Body of pancreas (tissue), 4 donors: Measurements from ENCODE around the gene C3orf20. TPM values are rescaled to one million over a fixed set of nuclear protein-coding genes. Genes with fewer than 3 reads are reported as not detected.
A peak's percentile ranks its signal among the peaks of the same experiment; 100 is the strongest.

Source experiments
- ATAC-seq: fragments of 150-250 bp; one replicate; pipeline ENCODE4 v1.9.1; 2016
- DNase-seq, 4 donors: peaks; one replicate each; pipeline ENCODE4 v3.0.0-alpha.2; 2019
- H3K27ac ChIP-seq, 4 donors: fragments of 200-600 bp; sonication (generic); 1 replicate in 3 of 4; 2 replicates in 1 of 4; pipeline versions ENCODE4 v1.5.1 to v1.6.1; 2016 to 2019; ENCODE audit warnings: mild to moderate bottlenecking in 1 of 4, mixed read lengths in 1 of 4, moderate library complexity in 1 of 4
- H3K27me3 ChIP-seq, 2 donors: fragments of 200-600 bp; sonication (generic); one replicate each; pipeline ENCODE4 v1.6.0; 2016; ENCODE audit warnings: mild to moderate bottlenecking in 1 of 2
- H3K36me3 ChIP-seq, 2 donors: fragments of 200-600 bp; sonication (generic); replicated peaks in 1 of 2; 2 replicates each; pipeline ENCODE4 v1.5.1; 2016; ENCODE audit warnings: low read depth in 2 of 2; ENCODE audit not compliant: insufficient read depth in 1 of 2
- H3K4me1 ChIP-seq: fragments of 200-600 bp; sonication (generic); one replicate; pipeline ENCODE4 v1.6.0; 2016
- H3K4me3 ChIP-seq, 2 donors: fragments of 200-600 bp; sonication (generic); 1 replicate in 1 of 2; 2 replicates in 1 of 2; pipeline ENCODE4 v1.5.1; 2016 to 2019
- H3K9me3 ChIP-seq, 3 donors: fragments of 200-600 bp; sonication (generic); 1 replicate in 2 of 3; 2 replicates in 1 of 3; pipeline ENCODE4 v1.5.1; 2016
- POLR2A ChIP-seq, 3 donors: fragments of 450-650 bp; IDR thresholded peaks; one replicate each; pipeline ENCODE4 v1.6.1; 2016; ENCODE audit warnings: antibody characterized with exemption in 3 of 3, mild to moderate bottlenecking in 2 of 3
- WGBS, 2 donors: methylation state at CpG; one replicate each; pipeline ENCODE4 v1.1.5; 2017; 5-methylcytosine and 5-hydroxymethylcytosine counted together
- intact Hi-C: fragments of 100-400 bp; cut with DNase I; formaldehyde crosslinking; loops from one replicate; pipeline ENCODE4 v1.15.1; 2023
- total RNA-seq, 2 donors: library from RNA; depleted of rRNA; stranded (reverse); fragments of >200 nt; gene quantifications; one replicate each; pipeline ENCODE4 v1.1.0, GENCODE V29; 2016
- TF ChIP-seq, protein P1 (sequence below), 7 experiments: fragments of 450-650 bp in 4 of 7; fragments of 200-600 bp in 3 of 7; sonication (generic) in 3 of 7; IDR thresholded peaks; one replicate each; pipeline ENCODE4 v1.5.1; 2016 to 2019; ENCODE audit warnings: antibody characterized with exemption in 7 of 7

The C3orf20 gene
- total RNA-seq, 2 donors from 2014 or later = not detected

- H3K27me3 ChIP-seq = no peaks in the 10 kb centered on the region
- no peaks in the 10 kb centered on the region for H3K9me3 ChIP-seq
- peak; percentile 44 to 67 (median 58) for DNase-seq
- 19 to 23% methylated on average over 12 of the region's 12 CpGs for WGBS, 2 donors
- H3K36me3 ChIP-seq = no peaks in the 10 kb centered on the region
- H3K4me1 ChIP-seq = no peaks in the 10 kb centered on the region
- no peak overlapping the region for H3K4me3 ChIP-seq
- intact Hi-C loops = no loop called here
- ATAC-seq = peak; percentile 58
- no peak overlapping the region for H3K27ac ChIP-seq
- TF ChIP-seq, protein P1, sequence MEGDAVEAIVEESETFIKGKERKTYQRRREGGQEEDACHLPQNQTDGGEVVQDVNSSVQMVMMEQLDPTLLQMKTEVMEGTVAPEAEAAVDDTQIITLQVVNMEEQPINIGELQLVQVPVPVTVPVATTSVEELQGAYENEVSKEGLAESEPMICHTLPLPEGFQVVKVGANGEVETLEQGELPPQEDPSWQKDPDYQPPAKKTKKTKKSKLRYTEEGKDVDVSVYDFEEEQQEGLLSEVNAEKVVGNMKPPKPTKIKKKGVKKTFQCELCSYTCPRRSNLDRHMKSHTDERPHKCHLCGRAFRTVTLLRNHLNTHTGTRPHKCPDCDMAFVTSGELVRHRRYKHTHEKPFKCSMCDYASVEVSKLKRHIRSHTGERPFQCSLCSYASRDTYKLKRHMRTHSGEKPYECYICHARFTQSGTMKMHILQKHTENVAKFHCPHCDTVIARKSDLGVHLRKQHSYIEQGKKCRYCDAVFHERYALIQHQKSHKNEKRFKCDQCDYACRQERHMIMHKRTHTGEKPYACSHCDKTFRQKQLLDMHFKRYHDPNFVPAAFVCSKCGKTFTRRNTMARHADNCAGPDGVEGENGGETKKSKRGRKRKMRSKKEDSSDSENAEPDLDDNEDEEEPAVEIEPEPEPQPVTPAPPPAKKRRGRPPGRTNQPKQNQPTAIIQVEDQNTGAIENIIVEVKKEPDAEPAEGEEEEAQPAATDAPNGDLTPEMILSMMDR (IDR thresholded peaks at IDR 0.05) = peak in 6 of 7 experiments; percentile 17 to 66 (median 40)
- no peak for TF ChIP-seq POLR2A (IDR thresholded peaks at IDR 0.05)
Measured at GRCh38 chr3:14780927-14781507, 106.1 kb downstream of the C3orf20 start.

DNA sequence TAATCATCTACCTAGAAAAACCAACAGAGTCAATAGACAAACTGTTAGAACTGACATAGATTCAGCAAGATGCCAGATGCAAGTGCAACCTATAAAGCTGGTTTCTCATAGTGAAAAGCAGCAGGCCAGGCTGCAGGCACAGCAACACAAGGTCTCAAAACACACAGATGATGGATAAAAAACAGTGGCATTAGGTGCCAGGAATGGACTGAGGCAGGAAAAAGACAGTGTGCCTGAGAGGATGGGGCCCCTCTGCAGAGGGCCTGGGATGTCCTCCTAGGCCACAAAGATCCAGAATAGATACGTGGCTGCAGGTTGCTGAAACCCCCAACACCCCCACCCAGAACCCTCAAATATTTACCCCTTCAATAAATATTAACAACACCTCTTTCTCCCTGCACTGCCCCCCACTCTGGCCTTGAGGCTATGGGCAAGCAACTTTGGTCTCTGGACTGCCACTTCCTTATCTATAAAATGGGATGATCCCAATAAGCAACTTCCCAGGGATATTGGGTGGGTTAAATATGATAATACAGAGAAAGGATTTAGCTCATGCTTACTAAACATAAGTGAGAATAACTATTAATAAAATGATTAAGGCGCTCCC is 108.6 kb downstream of the C3orf20 start:
- WGBS, 2 donors = 81 to 89% methylated on average over 2 of the region's 2 CpGs
- no peak for TF ChIP-seq POLR2A (IDR thresholded peaks at IDR 0.05)
- TF ChIP-seq, protein P1 (IDR thresholded peaks at IDR 0.05) = no peak
- H3K9me3 ChIP-seq = no peaks in the 10 kb centered on the region
- DNase-seq = no peak
- intact Hi-C loops = no loop called here
- no peaks in the 10 kb centered on the region for H3K4me1 ChIP-seq
- H3K4me3 ChIP-seq = no peak overlapping the region
- H3K27ac ChIP-seq = no peak overlapping the region
- no peaks in the 10 kb centered on the region for H3K36me3 ChIP-seq
- H3K27me3 ChIP-seq = no peaks in the 10 kb centered on the region
- no peak for ATAC-seq

- DNase-seq (peak in 1 of 4 donors; percentile 4), ATAC-seq (no peak)
- no peaks in the 10 kb centered on the region for H3K27me3 ChIP-seq
- H3K4me1 ChIP-seq = no peaks in the 10 kb centered on the region
- intact Hi-C loops = no loop called here
- no peak overlapping the region for H3K27ac ChIP-seq
- H3K36me3 ChIP-seq = no peaks in the 10 kb centered on the region
- no peaks in the 10 kb centered on the region for H3K9me3 ChIP-seq
- WGBS, 2 donors = 77 to 79% methylated on average over 7 to 8 of the region's 8 CpGs
- TF ChIP-seq POLR2A (IDR thresholded peaks at IDR 0.05) = no peak
- TF ChIP-seq, protein P1 (IDR thresholded peaks at IDR 0.05) = no peak
- H3K4me3 ChIP-seq = no peak overlapping the region
Measured at GRCh38 chr3:14784087-14784681, 109.2 kb downstream of the C3orf20 start.

DNA sequence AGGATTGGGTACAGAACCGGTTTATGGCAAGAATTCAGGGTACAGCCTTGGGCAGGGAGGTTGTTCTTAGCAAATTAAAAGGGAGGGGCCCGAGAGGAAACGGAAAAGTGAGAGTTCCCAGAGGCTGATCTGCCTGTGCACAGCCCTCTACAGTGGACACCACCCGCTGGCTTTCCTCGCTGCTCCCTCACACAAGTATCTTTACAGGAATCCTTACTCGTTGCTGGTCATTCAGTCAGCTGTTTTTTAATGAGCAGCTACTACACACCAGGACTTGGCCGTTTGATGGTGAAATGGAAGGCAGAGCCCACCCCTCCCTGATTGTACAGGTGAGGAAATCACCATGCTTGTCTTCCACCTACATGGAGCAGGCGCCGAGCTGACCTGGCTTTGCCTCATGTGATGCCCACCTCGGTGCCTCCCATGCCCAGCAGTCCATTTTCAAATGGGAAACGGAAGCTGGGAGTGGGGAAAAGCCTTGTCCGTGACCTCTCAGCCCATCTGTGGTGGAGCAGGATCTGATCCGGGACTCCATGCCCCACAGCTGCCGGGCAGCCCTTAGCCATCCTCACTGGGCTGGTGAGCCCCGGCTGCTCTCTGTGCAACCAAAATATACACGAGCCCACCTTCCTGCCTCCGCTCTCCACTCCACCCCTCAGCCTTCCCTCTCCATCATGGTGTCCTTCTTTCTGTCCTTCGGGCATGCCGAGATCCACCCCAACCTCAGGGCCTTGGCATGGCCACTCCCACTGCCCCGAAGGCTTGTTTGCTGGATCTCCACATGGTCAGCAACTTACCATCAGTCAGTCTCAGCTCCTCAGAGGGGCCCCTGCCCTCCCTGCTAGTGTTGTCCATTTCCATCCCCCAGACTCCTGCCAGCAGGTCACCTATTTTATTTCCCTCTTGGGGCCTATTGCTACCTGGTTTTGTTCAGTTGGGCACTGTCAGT is 110.5 kb downstream of the C3orf20 start:
- no peaks in the 10 kb centered on the region for H3K4me1 ChIP-seq
- TF ChIP-seq, protein P1 (IDR thresholded peaks at IDR 0.05) = no peak
- no peak for TF ChIP-seq POLR2A (IDR thresholded peaks at IDR 0.05)
- 77% methylated on average over 17 to 20 of the region's 20 CpGs for WGBS, 2 donors
- no peak overlapping the region for H3K4me3 ChIP-seq
- H3K27ac ChIP-seq = no peak overlapping the region
- no peaks in the 10 kb centered on the region for H3K9me3 ChIP-seq
- DNase-seq (peak in 1 of 4 donors; percentile 5), ATAC-seq (no peak)
- no peaks in the 10 kb centered on the region for H3K36me3 ChIP-seq
- intact Hi-C loops = no loop called here
- H3K27me3 ChIP-seq = no peaks in the 10 kb centered on the region
